Head of caudate nucleus (tissue), 42 donors: ENCODE data around the gene AP1B1.
"Not testable (repeated sequence)": the region's sequence is repeated elsewhere in the genome, so short reads cannot be mapped to it uniquely, and the experiment has no call there.

Source experiments
- DNase-seq, 42 donors: peaks; one replicate each; pipeline versions ENCODE4 v3.0.0 to v3.0.0-alpha.2; 2020 to 2021; ENCODE audit warnings: mixed read lengths in 7 of 42
- intact Hi-C: fragments of 100-400 bp; cut with DNase I; formaldehyde crosslinking; loops from one replicate; pipeline ENCODE4 v1.15.0; 2022

AP1B1 gene

GRCh38 chr22:29387921-29388758 is at the start of gene AP1B1:
Gene AP1B1, minus strand, starts transcription at chr22:29388570. Its CDS starts 21,327 bp downstream, at chr22:29367243.
- peak; percentile 84 to 97 (median 93) for DNase-seq
- intact Hi-C loops, result no loop called here

- DNase-seq, result no peak
- intact Hi-C loops, result no loop called here
Observed at GRCh38 chr22:29435236-29436136, 47.1 kb upstream of the AP1B1 start.

GRCh38 chr22:29434288-29434687 is 45.9 kb upstream of the AP1B1 start:
- intact Hi-C loops, result no loop called here
- DNase-seq, result no peak

DNA sequence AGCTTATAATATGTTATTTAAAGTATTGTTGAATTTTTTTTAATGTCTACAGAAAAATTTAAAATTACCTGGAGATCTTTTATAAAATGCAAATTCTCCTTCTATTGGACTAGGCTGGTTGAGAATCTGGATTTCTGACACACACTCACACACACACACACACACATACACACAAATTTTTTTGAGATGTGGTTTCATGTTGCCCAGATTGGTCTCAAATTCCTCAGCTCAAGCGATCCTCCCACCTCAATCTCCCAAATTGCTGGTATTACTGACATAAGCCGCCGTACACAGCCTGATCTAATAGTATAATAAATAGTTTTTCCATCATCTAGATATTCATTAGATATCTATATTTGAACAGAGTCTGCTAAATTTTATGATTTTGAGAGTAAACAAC is 45.5 kb upstream of the AP1B1 start:
- intact Hi-C loops, result no loop called here
- DNase-seq, result peak in 1 of 42 donors; percentile 5

- no peak for DNase-seq
- intact Hi-C loops, result no loop called here
Observed at GRCh38 chr22:29431986-29432385, 43.6 kb upstream of the AP1B1 start.

GRCh38 chr22:29427176-29427760 is 38.9 kb upstream of the AP1B1 start:
- DNase-seq, result peak in 1 of 42 donors; percentile 7
- intact Hi-C loops, result no loop called here

- DNase-seq, result peak in 1 of 42 donors; percentile 9
- intact Hi-C loops, result no loop called here
Observed at GRCh38 chr22:29426476-29426875, 38.1 kb upstream of the AP1B1 start.

DNA sequence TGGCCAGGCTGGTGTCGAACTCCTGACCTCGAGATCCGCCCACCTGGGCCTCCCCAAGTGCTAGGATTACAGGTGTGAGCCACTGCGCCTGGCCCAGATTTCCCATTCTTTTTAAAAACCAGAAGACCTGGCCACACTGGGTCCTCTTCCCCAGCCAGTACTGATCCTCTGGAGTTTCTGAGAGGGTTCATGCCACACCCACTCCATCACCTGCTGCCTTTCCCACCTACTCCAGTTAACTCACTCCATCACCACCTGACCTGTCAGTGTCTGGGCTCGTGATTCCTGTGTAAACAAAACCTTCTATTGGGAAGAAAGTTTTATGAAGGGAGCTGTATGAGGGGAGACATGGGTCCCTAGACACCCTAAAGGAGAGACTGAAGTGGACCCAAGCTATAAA is 30.3 kb upstream of the AP1B1 start:
- DNase-seq, result peak in 1 of 42 donors; percentile 12
- intact Hi-C loops, result not testable (repeated sequence)

GRCh38 chr22:29414951-29415591 is 26.7 kb upstream of the AP1B1 start:
- intact Hi-C loops, result not testable (repeated sequence)
- peak in 2 of 42 donors; percentile 16 to 36 for DNase-seq

DNA sequence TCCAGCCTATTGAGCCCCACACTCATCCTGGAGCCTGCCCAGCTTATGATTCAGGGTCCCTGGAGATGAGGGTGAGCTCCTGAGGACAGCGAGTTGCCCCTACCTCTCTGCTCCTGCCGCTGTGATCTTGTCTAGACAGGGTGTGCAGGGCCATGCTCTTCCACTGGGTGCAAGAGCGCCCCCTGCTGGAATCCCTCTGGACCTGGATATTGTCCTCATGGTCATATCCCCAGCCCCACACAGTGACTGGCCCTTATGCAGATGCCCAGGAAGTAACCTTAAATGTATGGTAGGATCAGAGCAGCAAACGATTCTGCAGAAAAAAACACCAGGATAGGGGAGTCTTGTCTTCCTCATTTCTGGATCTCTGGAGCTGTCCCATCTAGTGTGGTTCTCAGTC is 24.4 kb upstream of the AP1B1 start:
- intact Hi-C loops, result not testable (repeated sequence)
- DNase-seq, result peak in 1 of 42 donors; percentile 35

DNA sequence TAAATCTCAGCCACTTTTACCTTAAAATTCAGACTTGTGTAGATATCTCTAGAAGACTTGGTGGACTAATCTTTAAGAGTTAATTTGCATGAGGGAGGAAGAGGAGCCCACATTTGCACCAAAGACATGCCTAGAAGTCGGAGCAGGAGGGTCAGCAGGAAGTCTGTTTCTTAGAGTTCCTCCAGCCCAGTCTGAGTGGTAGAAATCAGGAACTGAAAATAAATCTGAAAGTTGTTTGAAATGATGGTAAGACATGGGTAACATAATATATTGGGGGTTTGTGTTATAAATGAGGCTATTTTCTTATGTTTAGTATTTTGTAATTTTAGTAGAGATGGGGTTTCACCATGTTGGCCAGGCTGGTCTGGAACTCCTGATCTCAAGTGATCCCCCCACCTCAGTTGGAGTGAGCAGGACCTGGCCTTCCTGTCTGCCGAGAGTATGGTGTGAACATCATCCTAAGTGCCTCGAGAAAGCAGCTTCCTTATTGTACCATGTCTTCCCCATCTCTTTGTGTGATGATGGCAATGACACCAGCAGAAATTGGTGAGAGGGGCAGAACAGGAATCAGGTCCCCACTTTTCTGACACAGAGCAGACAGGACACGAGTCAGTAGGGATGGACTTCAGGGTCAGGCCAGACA is 23.3 kb upstream of the AP1B1 start:
- peak in 1 of 42 donors; percentile 32 for DNase-seq

DNA sequence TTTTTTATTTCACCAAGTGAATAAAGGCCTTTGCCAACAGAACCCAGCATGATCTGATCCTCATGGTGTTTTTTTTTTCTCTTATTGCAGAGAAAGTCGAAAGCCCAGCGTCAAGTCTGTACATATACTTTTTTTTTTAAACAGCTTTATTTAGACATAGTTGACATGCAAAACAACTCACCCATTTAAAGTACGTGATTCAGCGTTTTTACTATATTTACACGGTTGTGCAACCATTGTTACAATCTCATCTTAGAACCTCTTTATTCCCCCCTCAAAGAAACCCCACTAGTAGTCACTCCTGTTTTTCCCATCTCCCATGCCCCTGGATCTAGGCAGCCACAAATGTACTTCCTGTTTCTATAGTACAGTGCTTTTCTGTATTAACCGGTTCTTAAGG is 20.6 kb upstream of the AP1B1 start:
- peak in 1 of 42 donors; percentile 18 for DNase-seq
- intact Hi-C loops, result no loop called here

More for the DNA sequence above, 23.3 kb upstream of the AP1B1 start:
- intact Hi-C loops, result not testable (repeated sequence)

DNA sequence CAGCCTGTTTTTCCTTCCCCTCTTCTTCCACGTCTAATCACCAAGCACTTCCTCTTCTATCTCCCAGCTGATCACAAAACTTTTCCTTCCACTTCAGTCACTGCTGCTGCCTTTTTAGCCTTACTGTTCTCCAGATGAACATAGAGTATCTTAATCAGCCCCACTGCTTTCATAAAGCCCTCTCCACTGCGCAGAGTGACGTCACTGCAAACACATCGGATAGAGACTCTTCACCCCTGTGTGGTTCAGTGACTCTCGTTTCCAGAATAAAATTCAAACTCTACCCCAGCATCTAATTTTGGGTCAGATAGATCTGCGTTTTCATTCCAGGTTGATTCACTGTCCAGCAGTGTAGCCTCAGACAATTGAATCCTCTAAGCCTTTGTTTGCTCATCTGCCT is 13.2 kb upstream of the AP1B1 start:
- intact Hi-C loops, DNase-seq: not testable (repeated sequence)

DNA sequence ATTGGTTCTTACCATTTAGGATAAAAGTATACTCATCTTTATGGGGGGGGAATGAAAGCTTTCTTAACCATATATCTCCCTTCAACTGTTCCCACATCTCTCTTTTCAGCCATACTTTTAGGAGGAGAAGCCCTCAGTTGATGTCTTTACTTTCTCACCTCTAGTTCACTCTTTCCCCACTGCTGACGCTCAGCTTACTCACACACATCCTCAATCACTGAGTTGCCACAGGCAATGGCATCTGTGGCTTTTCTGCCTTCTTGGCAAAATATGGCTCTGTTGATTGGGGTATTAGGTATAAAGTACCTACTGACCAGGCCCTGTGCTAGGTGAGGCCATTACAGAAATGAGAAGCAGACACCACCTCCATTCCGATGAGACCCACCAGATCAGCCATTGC is 12.2 kb upstream of the AP1B1 start:
- DNase-seq, result no peak
- intact Hi-C loops, result no loop called here

DNA sequence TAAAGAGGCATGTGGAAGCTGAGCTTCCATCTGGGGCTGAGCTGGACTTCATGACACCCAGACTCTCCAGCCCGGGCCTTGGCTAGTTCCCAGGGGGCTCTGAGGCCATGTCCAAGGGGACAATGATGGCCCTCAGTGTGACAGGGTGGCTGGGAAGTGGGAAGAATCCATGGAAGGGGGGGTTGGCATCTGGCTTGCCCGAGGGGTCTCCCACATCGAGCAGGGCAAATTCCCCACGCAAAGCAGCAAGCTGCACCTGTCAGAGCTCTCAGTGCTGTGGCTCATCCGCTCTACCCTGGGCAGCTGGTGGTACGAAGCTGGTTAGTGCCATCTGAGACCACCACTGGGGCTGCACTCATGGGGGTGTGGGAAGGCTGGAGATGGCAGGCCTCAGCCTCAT is 9.4 kb upstream of the AP1B1 start:
- intact Hi-C loops, result loop anchor here (10.0 kb wide), 1 partner anchor 127 kb away; no protein-coding TSS in a partner anchor
- peak in 1 of 42 donors; percentile 25 for DNase-seq

GRCh38 chr22:29396126-29396525 is 7.8 kb upstream of the AP1B1 start:
- intact Hi-C loops, result loop anchor here (10.0 kb wide), 1 partner anchor 129 kb away; no protein-coding TSS in a partner anchor
- DNase-seq, result peak in 1 of 42 donors; percentile 8

GRCh38 chr22:29394931-29395581 is 6.7 kb upstream of the AP1B1 start:
- intact Hi-C loops, result loop anchor here (10.0 kb wide), 1 partner anchor 130 kb away; no protein-coding TSS in a partner anchor
- peak; percentile 49 to 89 (median 74) for DNase-seq
